Right lobe of liver (tissue), 6 donors: ENCODE results near the gene TMPRSS7. TPM values are rescaled to one million over a fixed set of nuclear protein-coding genes. Genes with fewer than 3 reads are reported as not detected.

ENCODE experiments used
- ATAC-seq, 4 donors: fragments of 200-7000 bp; cut with Tn5 transposase; one replicate each; pipeline ENCODE4 v1.9.1; 2020; ENCODE audit warnings: mild to moderate bottlenecking in 4 of 4, moderate library complexity in 4 of 4
- DNase-seq, 3 donors: peaks; one replicate each; pipeline ENCODE4 v3.0.0-alpha.2; 2020
- H3K27ac ChIP-seq, 3 donors: fragments of 200-600 bp; one replicate each; pipeline ENCODE4 v1.8.0; 2022
- H3K27me3 ChIP-seq, 2 donors: fragments of 200-600 bp; one replicate each; pipeline ENCODE4 v1.8.0; 2022
- H3K36me3 ChIP-seq, 4 donors: fragments of 200-600 bp; sonication (generic) in 1 of 4; one replicate each; pipeline versions ENCODE4 v1.5.1 to v1.8.0; 2017 to 2022; ENCODE audit warnings: control low read depth in 1 of 4
- H3K4me1 ChIP-seq, 4 donors: fragments of 200-600 bp; sonication (generic) in 1 of 4; one replicate each; pipeline versions ENCODE4 v1.5.1 to v1.8.0; 2017 to 2022; ENCODE audit warnings: control low read depth in 1 of 4
- H3K4me3 ChIP-seq, 3 donors: fragments of 200-600 bp; one replicate each; pipeline ENCODE4 v1.8.0; 2022
- H3K9me3 ChIP-seq, 4 donors: fragments of 200-600 bp; sonication (generic) in 1 of 4; one replicate each; pipeline versions ENCODE4 v1.5.1 to v1.8.0; 2017 to 2022; ENCODE audit warnings: control low read depth in 1 of 4
- POLR2A ChIP-seq: fragments of 450-650 bp; IDR thresholded peaks from one replicate; pipeline ENCODE4 v1.6.1; 2017; ENCODE audit warnings: antibody characterized with exemption, mild to moderate bottlenecking
- WGBS: methylation state at CpG from one replicate; pipeline ENCODE4 v1.1.6; 2018; ENCODE audit warnings: low coverage, low lambda C conversion rate; ENCODE audit not compliant: insufficient coverage; ENCODE audit errors: missing lambda C conversion rate; 5-methylcytosine and 5-hydroxymethylcytosine counted together
- intact Hi-C, 2 donors: fragments of 100-400 bp; cut with DNase I; formaldehyde crosslinking; loops; one replicate each; pipeline versions ENCODE4 v1.11.2 to v1.14.1; 2022
- total RNA-seq, 6 experiments: library from RNA; depleted of rRNA in 2 of 6; stranded (reverse); fragments of >200 nt in 2 of 6; fragmentation: NEBNext Ultra II Directional in 3 of 6; extraction: Animal tissue kit (Norgen Biotek cat#: 25700) in 3 of 6; gene quantifications; one replicate each; pipeline versions ENCODE4 v1.1.0 to v1.2.4, GENCODE V29; 2016 to 2023
- TF ChIP-seq, protein P1 (sequence below), 4 donors: fragments of 200-600 bp in 3 of 4; fragments of 450-650 bp in 1 of 4; IDR thresholded peaks; one replicate each; pipeline versions ENCODE4 v1.5.1 to v1.8.0; 2016 to 2022; ENCODE audit warnings: antibody characterized with exemption in 4 of 4, mild to moderate bottlenecking in 2 of 4
- donor health status: DM: no; HTN: yes; CAD: no.
- donor health status: DM: no; HTN: no; CAD: no.
- donor health status: DM: no; HTN: no; CAD: no.
- donor health status: DM: no; HTN: yes; CAD: no.
- donor health status: DM: no; HTN: yes; CAD: no.

Gene TMPRSS7
- total RNA-seq, 6 experiments from 2014 or later: not detected

DNA sequence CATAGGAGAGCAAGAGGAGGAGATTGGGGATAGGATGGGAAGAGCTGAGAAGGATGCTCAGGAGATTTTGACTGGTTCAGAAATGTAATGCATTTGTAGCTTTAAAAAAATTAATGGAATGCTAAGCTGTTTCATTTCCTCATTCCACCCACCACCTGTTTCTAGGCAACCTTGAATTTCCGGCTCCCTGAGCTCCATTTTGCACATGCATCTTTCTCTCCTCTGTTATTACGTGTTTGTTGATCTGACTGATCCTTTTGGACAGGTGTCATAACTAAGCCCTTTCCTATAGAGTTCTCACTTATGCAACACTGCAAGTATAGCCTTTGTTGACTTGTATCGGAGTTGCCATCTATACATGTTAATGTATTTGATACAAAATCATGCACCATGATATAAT is 4.3 kb downstream of the TMPRSS7 start:
- Histone ChIP-seq H3K9me3 (no peaks in the 10 kb centered on the region), H3K4me3 (no peak overlapping the region), H3K27me3 (no peaks in the 10 kb centered on the region), H3K36me3 (no peaks in the 10 kb centered on the region), H3K4me1 (peaks cover 0 to 4% (median 0%) of the 10 kb centered on the region in 4 donors), H3K27ac (no peak overlapping the region)
- TF ChIP-seq, protein P1, sequence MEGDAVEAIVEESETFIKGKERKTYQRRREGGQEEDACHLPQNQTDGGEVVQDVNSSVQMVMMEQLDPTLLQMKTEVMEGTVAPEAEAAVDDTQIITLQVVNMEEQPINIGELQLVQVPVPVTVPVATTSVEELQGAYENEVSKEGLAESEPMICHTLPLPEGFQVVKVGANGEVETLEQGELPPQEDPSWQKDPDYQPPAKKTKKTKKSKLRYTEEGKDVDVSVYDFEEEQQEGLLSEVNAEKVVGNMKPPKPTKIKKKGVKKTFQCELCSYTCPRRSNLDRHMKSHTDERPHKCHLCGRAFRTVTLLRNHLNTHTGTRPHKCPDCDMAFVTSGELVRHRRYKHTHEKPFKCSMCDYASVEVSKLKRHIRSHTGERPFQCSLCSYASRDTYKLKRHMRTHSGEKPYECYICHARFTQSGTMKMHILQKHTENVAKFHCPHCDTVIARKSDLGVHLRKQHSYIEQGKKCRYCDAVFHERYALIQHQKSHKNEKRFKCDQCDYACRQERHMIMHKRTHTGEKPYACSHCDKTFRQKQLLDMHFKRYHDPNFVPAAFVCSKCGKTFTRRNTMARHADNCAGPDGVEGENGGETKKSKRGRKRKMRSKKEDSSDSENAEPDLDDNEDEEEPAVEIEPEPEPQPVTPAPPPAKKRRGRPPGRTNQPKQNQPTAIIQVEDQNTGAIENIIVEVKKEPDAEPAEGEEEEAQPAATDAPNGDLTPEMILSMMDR (IDR thresholded peaks at IDR 0.05): no peak
- TF ChIP-seq POLR2A: no peak
- 61% methylated on average over 3 of the region's 3 CpGs for WGBS
- DNase-seq (no peak), ATAC-seq (no peak)
- intact Hi-C loops: no loop called here

DNA sequence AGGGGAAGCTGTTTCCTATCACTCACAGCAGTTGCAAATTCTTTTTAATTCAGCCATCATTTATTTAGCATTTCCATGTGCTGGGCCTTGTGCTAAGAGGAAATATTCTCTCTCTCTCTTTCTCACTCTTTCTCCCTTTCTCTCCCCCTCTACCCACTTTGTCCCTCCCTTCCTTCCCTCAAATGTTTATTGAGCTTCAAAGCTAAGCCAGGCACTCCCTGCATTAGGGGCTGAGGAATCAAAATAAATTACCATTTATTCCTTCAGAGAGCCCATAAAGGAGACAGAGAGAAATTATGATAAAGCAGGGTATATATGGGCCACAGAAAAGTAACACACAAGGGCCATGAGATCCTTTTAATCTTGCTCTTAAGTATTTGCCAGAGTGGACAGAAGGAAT is 6.8 kb downstream of the TMPRSS7 start:
- H3K4me3 ChIP-seq: no peak overlapping the region
- H3K4me1 ChIP-seq: peaks cover 0 to 7% (median 0%) of the 10 kb centered on the region in 4 donors
- H3K27ac ChIP-seq: no peak overlapping the region
- ATAC-seq (no peak), DNase-seq (no peak)
- H3K36me3 ChIP-seq: no peaks in the 10 kb centered on the region
- no peaks in the 10 kb centered on the region for H3K27me3 ChIP-seq
- no peaks in the 10 kb centered on the region for H3K9me3 ChIP-seq
- TF ChIP-seq, protein P1 (IDR thresholded peaks at IDR 0.05): no peak
- no peak for TF ChIP-seq POLR2A
- intact Hi-C loops: no loop called here

DNA sequence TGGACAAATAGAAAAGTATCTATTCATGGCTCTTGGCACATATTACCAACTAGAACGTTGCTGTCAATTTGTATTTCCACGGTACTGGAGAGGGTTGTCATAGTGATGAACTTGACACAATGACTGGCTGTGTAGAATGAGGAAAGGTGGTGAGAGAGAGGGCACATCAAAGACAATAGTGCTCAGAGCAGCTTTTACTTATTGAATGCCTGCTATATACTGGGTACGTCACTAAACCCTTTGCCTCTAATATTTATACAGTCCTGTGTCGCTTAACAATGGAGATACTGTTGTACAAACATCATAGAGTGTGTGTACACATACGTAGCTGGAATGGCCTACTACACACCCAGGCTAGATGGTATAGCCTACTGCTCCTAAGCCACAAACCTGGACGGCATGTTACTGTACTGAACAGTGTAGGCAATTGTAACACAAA is 8.3 kb downstream of the TMPRSS7 start:
- Histone ChIP-seq H3K27ac (no peak overlapping the region), H3K9me3 (no peaks in the 10 kb centered on the region), H3K36me3 (no peaks in the 10 kb centered on the region), H3K4me3 (no peak overlapping the region), H3K27me3 (no peaks in the 10 kb centered on the region), H3K4me1 (peaks cover 0 to 7% (median 0%) of the 10 kb centered on the region in 4 donors)
- ATAC-seq: no peak
- 49% methylated on average over 4 of the region's 6 CpGs for WGBS
- no peak for TF ChIP-seq POLR2A
- TF ChIP-seq, protein P1 (IDR thresholded peaks at IDR 0.05): no peak
- DNase-seq: no peak
- intact Hi-C loops: no loop called here

DNA sequence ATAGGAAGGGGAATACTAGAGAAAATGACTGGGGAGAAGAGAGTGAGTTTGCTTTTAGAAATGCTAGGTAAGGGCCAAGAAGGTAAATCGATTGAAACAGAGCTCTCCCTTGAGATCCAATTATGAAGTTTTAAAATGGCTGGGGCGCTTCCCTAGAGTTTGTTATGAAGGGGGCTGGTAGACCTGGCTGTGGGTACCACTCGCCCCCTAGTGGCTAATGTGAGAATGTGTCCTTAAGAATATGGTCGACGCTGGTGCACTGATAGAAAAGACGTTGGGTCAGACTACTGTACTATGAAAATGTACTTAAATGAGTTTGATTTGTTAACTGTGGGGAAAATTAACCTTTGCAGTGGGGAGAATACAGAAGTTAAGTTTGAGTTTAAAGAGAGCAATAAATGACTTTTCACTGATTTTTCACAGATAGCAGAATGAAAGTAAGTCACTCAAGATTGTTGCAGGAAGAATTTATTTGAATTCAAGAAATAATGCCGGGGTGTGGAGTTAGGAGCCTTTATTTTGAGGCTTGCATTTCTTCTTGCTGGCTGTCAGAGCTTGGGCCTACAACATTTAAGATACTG is 9.2 kb downstream of the TMPRSS7 start:
- intact Hi-C loops: no loop called here
- H3K27me3 ChIP-seq: no peaks in the 10 kb centered on the region
- whole genome bisulfite sequencing: 5% methylated on average over 7 of the region's 7 CpGs
- H3K9me3 ChIP-seq: no peaks in the 10 kb centered on the region
- TF ChIP-seq, protein P1 (IDR thresholded peaks at IDR 0.05): peak; percentile 72 to 91 (median 88)
- no peak for TF ChIP-seq POLR2A
- H3K4me3 ChIP-seq: no peak overlapping the region
- H3K4me1 ChIP-seq: peaks cover 0 to 7% (median 0%) of the 10 kb centered on the region in 4 donors
- no peaks in the 10 kb centered on the region for H3K36me3 ChIP-seq
- no peak overlapping the region for H3K27ac ChIP-seq
- peak; percentile 96 to 99 (median 97) for ATAC-seq
- peak in 2 of 3 donors; percentile 21 to 60 for DNase-seq
